Fibroblast of pulmonary artery (primary cell): ENCODE data around the gene BSN.

Experiments used
- DNase-seq: peaks from one replicate; pipeline ENCODE4 v3.0.0-alpha.2; 2010; ENCODE audit warnings: low read depth
- H3K4me3 ChIP-seq: replicated peaks from 2 replicates; pipeline ENCODE4 v1.5.1; 2011; ENCODE audit warnings: low read depth, mild to moderate bottlenecking, control low read depth, low read length, moderate library complexity
- TF ChIP-seq, protein P1 (sequence below): IDR thresholded peaks from 2 replicates; pipeline ENCODE4 v1.5.1; 2011; ENCODE audit warnings: mild to moderate bottlenecking, control low read depth, low read length, inconsistent platforms; ENCODE audit errors: missing control alignments

Gene BSN

DNA sequence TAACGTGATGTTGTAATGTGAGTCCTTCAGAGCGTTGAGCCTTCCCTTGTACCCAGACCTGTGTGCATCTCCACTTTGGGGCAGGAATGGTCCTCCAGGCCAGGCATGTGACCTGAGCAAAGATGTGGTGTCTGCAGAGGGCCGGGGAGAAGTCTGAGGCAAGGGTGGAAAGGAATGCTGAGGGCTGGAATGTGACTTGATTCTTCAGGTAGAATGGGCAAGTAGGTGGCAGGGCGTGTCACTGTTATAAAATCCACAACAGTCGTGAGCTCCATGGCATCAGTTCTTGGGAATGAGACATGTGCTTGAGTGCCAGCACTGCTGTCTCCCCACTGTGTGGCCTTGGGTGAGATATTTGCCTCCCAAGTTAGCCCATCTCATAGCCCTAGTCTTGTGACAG lies 24.0 kb upstream of the BSN start:
- DNase-seq: no peak
- TF ChIP-seq, protein P1, sequence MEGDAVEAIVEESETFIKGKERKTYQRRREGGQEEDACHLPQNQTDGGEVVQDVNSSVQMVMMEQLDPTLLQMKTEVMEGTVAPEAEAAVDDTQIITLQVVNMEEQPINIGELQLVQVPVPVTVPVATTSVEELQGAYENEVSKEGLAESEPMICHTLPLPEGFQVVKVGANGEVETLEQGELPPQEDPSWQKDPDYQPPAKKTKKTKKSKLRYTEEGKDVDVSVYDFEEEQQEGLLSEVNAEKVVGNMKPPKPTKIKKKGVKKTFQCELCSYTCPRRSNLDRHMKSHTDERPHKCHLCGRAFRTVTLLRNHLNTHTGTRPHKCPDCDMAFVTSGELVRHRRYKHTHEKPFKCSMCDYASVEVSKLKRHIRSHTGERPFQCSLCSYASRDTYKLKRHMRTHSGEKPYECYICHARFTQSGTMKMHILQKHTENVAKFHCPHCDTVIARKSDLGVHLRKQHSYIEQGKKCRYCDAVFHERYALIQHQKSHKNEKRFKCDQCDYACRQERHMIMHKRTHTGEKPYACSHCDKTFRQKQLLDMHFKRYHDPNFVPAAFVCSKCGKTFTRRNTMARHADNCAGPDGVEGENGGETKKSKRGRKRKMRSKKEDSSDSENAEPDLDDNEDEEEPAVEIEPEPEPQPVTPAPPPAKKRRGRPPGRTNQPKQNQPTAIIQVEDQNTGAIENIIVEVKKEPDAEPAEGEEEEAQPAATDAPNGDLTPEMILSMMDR: no peak
- H3K4me3 ChIP-seq: no peak overlapping the region

DNA sequence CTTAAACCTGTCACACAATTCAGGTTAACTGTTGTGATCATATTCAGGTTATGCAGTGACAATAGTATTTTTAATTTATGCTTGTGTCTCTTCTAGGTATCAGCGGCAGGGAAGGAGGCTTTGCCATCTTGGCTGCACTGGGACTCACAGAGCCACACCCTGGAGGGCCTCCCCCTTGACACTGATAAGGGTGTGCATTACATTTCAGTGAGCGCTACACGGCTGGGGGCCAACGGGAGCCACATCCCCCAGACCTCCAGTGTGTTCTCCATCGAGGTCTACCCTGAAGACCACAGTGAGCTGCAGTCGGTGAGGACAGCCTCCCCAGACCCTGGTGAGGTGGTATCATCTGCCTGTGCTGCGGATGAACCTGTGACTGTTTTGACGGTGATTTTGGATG lies 23.6 kb upstream of the BSN start:
- no peak for DNase-seq
- TF ChIP-seq, protein P1: no peak
- no peak overlapping the region for H3K4me3 ChIP-seq

- DNase-seq: no peak
- H3K4me3 ChIP-seq: no peak overlapping the region
- TF ChIP-seq, protein P1: no peak
Observed at GRCh38 chr3:49531218-49531617, 23.1 kb upstream of the BSN start.

- TF ChIP-seq, protein P1: no peak
- DNase-seq: no peak
- no peak overlapping the region for H3K4me3 ChIP-seq
Observed at GRCh38 chr3:49531715-49532114, 22.6 kb upstream of the BSN start.

DNA sequence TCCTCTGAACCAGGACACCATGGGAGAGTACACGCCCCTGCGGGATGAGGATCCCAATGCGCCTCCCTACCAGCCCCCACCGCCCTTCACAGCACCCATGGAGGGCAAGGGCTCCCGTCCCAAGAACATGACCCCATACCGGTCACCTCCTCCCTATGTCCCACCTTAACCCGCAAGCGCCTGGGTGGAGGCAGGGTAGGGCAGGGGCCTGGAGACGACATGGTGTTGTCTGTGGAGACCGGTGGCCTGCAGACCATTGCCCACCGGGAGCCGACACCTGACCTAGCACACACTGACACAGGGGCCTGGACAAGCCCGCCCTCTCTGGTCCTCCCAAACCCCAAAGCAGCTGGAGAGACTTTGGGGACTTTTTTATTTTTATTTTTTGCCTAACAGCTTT lies 21.2 kb upstream of the BSN start:
- no peak for DNase-seq
- TF ChIP-seq, protein P1: no peak
- H3K4me3 ChIP-seq: no peak overlapping the region

- H3K4me3 ChIP-seq: no peak overlapping the region
- no peak for DNase-seq
- TF ChIP-seq, protein P1: no peak
Observed at GRCh38 chr3:49533786-49534519, 20.3 kb upstream of the BSN start.

GRCh38 chr3:49534581-49535441 lies 19.5 kb upstream of the BSN start:
- H3K4me3 ChIP-seq: no peak overlapping the region
- TF ChIP-seq, protein P1: no peak
- DNase-seq: no peak
